ENCODE data around the gene DIPK1A.

The DIPK1A gene

DNA sequence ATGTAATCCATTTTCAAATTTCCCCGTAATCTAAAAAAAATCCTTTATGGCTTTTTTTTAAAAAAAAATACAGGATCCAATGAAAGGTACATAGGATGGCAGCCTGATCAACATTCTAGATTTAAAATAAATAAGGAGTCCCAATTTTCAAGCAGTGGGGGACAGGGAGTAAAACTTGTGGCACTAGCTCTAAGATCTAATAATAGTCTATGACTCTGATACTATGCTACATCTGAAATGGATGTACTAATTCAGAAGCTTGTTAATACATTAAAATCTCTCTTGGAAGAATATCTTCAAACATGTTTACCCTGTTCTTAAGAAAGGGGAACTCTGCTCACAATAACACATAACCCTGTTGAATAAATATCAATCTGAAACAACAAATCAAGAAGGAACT, 8.5 kb downstream of the DIPK1A start:
- no peak for DNase-seq (ENCODE audit: low read depth)

DNA sequence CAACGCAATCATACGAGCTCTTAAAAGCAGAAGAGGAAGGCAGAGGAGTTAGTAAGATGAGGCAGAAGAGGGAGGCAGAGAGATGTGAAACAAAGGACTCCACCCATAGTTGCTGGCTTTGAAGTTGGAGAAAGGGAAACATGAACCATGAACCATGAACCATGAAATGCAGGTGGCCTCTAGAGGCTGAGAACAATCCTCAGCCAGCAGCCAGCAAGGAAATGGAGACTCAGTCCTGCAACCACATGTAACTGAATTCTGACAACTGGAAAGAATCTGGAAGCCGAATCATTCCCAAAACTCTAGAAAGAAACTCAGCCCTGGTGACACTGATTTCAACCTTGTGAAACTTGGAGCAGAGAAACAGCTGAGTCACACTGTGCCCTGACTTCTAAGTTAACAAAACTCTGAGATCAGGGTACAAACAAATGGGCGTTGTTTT, 10.1 kb downstream of the DIPK1A start:
- DNase-seq (ENCODE audit: low read depth) = peak; percentile 92

DNA sequence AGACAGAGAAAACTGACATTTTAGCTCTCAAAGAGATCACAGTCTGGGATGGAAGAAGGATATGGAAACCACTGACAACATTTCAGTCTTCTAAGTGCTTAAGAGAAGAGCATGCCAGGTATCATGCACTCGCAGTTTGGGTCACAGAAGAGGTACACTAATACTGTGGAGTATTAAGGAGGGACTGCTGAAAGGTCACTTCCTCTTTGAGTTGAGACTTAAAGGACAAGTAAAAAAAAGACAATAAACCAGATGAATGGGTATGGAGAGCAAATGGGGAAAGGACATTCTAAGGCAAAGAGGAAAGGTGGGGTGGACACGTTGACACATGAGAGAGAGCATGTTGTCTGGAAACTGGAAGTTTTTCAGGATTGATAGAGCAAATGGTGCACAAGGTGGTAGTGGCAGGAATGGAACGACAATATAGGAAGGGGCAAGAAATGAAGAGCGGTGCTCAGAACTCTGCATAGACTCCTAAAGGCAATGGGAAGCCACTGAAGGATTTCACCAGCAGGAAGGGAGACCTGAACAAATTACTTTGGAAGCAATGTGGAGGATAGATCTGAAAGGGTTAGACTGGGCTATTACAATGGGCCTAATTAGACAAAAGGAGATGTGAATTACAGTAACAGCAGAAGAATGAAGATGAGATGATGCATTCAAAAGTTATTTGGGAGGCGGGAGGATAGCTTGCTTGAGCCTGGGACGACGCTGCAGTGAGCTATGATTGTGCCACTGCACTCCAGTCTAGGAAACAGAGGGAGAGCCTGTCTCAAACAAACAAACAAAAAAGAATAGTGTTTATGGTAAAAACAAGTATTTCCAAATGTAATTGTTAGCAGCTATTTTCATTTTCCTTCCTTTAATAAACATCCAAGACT, 11.1 kb downstream of the DIPK1A start:
- peak; percentile 80 for DNase-seq (ENCODE audit: low read depth)

DNA sequence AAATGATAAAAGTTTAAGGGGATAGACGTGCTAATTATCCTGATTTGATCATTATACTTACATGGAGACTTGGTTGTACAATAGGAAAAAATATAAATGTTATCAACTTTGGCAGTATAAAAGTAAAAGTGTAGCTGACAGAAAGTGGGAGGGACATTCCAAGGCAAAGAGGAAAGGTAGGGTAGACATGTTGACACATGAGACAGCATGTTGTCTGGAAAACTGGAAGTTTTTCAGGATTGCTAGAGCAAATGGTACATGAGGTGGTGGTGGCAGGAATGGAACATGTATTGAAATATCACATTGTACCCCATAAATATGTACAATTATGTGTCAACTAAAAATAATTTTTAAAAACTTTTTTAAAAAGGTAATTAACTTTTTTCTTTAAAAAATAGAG, 13.2 kb downstream of the DIPK1A start:
- DNase-seq (ENCODE audit: low read depth) = no peak

DNA sequence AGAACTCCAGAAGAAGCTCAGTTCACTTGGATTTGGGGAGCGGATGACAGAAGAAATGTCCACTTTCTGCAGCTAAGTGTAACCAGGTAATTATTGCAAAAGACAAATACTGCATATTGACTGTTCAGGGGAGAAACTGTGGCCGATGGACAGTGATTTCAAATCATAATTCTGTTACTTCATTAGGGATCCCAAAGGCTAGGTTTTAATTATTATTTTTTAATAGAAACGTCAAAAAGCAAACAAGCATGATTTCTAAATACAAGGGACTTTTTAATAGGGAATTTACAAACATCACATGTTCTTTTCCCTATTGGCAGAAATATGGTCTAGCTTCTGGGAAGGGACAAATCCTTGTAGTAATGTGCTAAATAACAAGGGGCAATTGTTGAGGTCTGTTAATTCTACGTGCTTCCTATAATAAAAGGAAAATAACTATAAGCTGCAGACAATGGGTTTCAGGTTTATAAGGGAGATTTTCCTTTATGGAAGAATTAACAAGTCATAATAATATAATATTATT, 15.5 kb downstream of the DIPK1A start:
- DNase-seq (ENCODE audit: low read depth) = no peak

DNA sequence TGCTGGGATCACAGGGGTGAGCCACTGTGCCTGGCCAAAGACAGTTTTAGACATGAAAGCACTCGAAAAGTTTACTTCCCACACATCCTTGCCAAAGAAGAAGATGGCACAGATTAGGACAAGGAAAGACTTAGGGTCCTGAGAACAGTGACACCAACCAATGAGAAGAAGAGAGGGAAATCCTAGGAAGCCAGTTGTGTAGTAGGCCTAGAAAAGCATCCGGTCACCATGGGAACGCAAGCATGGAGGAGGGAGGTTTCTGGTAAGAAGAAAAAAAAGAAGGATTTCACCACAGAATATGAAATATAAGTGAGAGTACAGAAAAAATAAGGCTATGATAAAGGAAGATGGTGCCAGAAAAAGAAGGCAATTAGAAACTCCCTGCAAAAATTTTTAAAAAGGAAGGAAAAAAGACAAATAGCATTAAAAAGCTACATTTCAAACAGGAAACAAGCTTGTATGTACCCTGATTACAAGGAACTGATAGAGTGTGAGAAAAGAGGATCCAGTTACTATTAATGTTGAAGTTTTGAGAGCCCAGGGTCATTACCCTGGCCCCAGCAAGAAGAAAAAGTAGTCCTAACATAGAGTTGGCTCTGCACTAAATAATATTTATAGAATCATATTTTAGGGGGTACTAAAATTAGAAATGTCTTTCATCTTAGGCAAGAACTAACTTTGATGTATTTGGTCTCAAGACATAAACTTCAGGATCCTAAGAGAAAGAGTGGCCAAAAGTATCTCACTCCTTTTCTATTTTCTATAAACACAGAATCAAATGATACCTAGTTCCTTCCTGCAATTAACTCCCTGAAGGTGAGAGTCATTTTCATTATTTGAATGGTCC, 16.1 kb downstream of the DIPK1A start:
- no peak for DNase-seq (ENCODE audit: low read depth)

DNA sequence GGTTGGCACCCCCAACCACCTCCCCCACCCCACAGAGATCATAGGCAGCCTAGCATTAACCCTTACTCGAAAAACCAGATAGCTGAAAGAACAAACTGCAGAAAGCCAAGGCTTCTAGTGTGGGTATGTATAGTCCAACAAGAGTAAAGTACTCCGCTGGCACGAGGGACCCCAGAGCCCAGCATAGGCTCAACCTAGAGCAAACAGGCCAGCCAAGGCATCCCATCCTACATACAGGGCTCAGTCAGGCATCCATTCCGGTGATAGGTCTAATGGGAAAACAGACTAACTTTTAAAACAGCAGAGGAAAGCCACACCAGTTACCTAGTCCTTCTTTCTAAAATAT, 17.8 kb downstream of the DIPK1A start:
- DNase-seq (ENCODE audit: low read depth) = no peak

DNA sequence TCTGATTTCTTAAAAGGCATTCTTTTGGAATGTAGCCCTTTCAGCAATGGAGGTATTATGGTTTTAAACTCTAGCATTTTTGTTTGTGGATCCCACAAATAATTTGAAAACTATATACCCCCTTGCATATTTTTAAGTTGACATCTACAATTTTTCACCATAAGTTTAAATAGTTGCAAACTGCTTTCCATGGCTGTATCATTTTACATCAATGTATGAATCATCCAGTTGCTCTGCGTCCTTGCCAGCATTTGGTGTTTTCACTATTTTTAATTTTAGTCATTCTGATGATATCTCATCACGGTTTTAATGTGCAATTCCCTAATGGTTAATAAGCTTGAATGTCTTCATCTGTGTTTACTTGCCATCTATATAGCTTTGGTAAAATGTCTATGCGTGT, 20.7 kb downstream of the DIPK1A start:
- DNase-seq (ENCODE audit: low read depth) = peak; percentile 46

DNA sequence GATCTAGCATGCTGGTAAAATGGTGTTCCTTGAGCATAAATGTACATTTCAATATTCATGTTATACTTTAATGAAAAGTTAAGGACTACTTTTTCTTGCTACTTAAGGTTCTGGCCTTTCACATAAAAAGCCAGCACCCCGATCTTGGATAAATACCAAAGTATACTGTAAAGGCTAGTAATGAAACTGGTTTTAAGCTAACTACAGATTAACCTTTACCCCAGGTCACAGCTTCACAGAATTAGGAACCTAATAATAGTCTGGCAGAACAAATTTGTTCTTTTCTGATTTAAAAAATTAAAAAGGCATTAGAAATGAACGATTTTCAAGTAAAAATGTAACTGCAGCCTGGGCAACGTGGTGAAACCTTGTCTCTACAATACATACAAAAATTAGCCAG, 23.5 kb downstream of the DIPK1A start:
- no peak for DNase-seq (ENCODE audit: low read depth)

DNA sequence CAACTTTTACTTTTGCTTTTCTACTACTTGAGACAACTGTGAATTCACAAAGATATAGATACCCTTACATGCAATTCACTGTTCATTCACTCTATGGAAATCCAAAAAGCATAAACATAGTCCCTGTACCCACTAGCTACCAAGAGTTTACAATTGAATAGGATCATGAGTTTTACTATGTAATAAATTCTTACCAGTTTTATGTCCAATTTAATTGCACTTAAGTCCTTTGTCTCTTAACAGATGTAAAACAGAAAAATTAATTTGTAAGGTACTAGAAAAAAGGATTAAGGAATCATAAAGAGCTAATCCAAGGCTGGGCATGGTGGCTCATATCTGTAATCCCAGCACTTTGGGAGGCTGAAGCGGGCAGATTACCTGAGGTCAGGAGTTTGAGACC, 24.4 kb downstream of the DIPK1A start:
- no peak for DNase-seq (ENCODE audit: low read depth)

DNA sequence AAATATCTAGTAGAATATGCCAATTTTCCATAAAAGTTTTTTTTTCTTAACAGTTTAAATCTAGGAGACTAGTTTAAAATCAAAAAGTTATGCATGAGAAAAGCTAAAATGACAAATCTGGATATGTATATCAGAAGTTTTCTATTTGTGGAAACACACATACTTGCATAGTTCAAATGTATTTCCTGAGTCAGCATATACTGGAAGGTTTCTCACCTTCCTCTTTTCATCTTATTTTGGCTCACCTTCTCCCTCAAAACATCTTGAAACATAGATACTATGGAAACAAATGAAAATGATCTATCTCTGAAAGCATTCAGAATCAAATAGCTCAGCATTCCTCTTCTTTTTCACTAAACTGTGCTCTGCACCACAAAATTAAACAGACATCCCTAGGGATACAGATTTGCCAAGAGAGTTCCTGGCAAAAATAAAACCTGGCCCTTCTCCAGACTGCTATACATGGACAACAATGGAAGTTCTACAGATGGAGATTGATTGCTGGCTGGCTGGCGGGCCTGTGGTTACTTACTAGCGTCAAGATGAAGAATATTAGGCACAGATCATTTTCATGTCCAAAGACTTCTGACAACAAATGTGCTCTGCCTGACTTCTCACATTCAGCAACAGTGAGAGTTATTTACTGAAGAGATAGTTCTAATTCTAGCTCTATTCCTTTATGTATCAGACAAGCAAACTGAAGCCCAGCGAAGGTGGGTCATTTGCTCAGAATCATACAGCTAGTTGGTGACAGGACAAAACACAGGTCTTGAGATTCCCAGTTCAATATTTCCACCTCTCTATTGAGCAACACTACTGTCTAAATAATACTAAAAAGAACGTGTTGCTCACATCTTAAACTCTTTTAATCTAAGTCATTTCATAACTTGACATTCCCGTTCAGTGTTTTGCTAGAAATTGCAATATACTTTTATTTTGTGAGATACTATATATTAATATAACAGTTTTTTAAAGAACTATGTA, 26.6 kb downstream of the DIPK1A start:
- DNase-seq (ENCODE audit: low read depth) = peak; percentile 97

DNA sequence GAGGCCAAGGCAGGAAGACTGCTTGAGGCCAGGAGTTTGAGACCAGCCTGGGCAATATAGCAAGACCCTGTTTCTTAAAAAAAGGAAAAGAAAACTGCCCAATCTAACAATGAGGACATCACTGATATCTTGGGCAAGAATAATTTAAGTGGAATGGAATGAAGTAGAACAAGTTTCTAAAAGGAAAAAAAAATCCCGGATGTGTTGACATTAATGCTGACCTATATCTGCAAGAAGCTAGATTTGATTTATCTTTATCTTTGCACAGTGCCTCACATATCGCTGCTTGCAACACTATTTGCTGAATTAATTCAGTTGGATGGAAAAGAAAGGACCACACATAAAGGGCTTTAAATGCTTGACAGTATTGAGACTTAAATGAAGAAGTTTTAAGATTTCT, 27.8 kb downstream of the DIPK1A start:
- DNase-seq (ENCODE audit: low read depth) = peak; percentile 47

DNA sequence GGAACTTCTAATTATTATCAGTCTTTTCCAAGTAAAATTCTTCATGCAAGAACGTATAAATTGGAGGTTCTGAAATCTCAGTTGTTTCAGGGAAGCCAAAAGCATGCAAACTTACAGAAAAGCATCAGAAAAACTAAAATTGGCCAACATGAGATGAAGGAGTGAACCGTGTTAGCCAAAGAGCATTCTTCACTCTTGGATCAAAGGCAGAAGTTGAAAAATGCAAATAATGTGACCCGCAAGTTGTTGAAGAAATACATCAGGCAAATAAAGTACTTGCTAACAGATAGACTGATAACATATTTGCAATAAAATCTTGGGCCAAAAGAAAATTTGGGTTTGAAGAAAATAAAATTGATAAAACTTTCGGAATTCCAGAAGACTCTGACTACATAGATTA, 29.6 kb downstream of the DIPK1A start:
- DNase-seq (ENCODE audit: low read depth) = no peak

DNA sequence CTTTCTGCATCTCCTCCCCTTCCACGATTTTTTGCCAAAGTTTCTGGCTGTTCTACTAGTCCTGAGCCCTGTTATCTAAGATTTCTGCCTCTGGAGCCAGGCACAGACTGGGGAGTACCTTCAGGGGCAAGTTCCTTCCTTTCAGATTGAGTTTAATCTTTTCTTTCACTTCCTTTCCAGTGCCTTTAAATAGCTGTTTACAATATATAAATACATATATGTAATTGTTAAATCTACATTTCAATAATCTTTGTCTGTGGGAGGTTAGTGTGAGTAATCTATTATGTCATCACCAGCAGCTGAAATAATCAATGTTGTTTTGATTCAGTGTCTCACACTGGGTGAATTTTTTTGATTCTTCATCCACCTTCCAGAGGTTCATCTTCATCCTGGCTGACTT, 31.8 kb downstream of the DIPK1A start:
- DNase-seq (ENCODE audit: low read depth) = no peak

DNA sequence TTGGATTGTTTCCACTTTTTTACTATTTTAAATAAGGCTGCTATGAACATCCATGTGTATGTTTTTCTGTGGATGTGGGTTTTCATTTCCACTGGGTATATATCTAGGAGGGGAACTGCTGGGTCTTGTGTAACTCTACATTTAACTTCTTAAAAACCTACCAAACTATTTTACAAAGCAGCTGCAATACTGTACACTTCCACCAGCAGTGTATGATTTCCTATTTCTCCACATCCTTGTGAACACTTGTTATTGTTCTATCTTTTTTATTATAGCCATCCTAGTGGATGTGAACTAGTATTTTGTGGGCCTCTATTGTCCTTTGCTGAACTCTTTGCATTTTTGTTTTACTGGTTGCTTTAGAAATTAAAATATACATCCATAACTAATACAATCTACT, 33.4 kb downstream of the DIPK1A start:
- DNase-seq (ENCODE audit: low read depth) = no peak

DNA sequence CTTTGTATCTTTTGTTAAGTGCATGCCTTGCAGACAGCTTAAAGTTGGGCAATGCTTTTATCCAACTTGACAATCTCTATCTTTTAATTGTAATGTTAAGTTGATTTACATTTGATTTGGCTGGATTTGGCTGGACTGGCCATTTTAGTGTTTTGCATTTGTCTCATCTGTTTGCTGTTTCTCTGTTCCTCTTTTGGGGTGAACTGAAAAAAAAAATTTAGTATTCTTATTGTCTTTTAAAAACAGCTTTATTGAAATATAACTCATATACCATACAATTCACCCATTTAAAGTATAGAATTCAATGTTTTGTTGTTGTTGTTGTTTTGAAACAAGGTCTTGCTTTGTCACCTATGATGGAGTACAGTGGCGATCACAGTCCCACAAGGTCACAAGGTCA, 34.4 kb downstream of the DIPK1A start:
- DNase-seq (ENCODE audit: low read depth) = no peak

DNA sequence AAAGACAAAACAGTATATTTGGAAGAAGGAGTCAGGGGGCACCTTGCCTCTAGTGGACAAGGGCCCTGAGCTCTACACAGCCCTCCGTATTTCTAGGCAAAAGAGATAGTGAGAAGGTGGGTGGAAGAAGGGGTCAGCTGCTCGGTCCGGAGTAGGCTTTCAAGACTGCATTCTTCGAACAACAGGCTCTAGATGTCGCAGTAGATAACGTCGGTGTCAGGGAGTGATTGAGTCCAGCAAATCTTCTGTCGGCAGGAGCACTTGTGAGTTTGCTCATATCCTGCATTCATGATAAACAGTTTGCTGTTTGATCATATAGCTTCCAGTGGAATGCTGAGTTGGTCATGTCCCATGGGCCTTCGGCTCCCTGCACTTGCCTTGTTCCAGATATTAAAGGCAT, 36.8 kb downstream of the DIPK1A start:
- no peak for DNase-seq (ENCODE audit: low read depth)

DNA sequence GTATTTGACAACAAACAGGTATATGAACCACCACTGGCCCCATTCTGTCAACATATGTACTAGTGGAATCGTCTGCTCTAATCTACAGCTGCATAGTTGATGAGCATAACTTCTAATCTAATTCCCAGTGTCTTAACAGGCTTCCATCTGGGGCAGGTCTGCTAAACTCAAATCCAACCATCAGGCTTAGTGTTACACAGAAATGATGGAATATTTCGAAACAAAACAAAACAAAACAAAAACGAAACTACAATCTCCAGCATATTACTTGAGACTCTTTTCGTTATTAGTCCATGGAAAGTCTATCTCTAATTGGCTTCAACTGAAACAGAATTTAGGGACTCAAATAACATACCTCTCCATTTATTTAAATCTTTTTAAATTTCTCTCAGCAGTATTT, 37.6 kb downstream of the DIPK1A start:
- DNase-seq (ENCODE audit: low read depth) = peak; percentile 76

DNA sequence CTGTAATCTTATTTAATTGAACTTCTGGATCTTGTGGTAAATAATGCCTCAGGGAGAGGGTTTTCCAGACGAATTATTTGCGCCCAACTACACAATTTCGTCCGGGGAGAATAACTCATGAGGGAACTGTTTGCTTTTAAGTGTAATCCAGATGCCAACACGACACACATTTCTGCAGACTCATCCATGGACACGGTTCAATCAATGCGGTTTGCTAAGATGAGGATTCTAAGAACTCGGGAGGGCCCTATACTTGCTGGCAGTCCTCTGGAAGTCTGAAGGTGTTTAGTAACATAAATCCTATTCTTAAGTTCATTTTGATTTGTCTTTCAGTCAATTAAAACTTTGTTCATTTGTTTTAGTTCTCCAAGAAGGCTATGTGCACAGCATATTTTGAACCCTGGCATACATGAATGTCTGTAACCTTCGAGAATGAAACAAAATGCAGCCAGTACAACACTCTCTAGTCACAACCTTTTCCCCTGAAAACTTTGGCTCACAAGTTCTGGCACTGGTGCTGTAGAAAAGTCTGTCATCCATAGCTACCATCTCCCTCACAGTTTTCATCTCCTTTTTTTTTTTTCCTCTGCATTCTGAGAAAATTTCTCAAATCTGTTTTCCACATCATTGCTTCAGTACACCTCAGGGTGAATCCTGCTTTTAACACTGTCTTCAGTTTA, 38.8 kb downstream of the DIPK1A start:
- peak; percentile 92 for DNase-seq (ENCODE audit: low read depth)

DNA sequence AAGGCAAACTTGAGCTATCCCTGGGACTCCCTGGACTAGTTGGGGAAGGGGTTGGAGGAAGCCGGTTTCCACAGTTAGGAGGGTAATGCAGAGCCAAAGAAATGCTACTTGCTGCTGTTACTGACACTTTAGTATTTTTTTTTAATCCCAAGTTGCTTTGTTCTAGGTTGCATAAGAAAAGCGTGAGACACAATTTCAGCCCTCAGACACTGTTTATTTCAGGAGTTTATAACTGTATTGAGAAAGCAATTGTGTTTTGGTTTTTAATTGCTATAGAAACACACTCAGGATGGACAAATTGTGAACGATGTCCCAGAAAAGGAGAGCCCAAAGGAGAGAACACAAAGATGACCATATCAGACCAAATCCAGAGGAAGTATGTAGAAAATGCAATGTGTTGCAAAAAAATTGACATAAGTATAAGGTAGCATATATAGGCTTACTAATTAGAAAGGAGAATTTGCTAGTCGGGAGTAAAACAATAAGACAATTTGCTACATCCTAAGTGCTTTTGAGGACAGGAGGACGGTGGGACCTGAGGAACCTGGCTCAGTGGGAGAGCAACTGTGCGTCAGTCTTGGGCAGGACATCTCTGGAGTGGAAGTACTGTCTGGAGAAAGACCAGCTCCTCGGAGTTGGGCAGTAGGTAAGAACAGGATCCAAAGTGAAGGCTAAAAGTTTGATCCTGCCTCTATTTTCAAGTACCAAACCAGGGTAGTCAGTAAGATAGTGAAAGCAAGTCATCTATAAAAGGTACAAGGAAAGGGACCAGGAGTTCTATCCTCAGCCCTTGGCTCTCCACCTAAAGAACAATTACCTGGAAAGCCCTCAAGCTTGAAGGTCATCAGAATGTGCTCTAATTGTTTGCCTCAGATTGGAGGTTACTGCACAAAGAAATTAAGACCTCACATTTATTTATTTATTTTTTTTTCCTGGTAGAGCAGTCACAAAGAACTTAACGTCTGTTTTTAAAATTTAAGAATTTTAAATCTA, 39.9 kb downstream of the DIPK1A start:
- peak; percentile 63 for DNase-seq (ENCODE audit: low read depth)

Data from fibroblast of gingiva (primary cell).